Spinal cord (tissue), 10 donors: ENCODE measurements around the gene GPR42. TPM values are rescaled to one million over a fixed set of nuclear protein-coding genes. Genes with fewer than 3 reads are reported as not detected.
"Not testable (repeated sequence)": the region's sequence is repeated elsewhere in the genome, so short reads cannot be mapped to it uniquely, and the experiment has no call there.

Experiments
- DNase-seq, 6 donors: peaks; one replicate each; pipeline versions ENCODE4 v3.0.0 to v3.0.0-alpha.2; 2013 to 2015; ENCODE audit warnings: low spot score in 6 of 6, low read depth in 4 of 6
- H3K27ac ChIP-seq: one replicate; pipeline ENCODE4 v1.5.1; 2013; ENCODE audit warnings: low read depth, low read length, control low read depth
- H3K27me3 ChIP-seq: one replicate; pipeline ENCODE4 v1.6.1; 2013; ENCODE audit warnings: low read length; ENCODE audit not compliant: control insufficient read depth, insufficient read depth
- H3K36me3 ChIP-seq: one replicate; pipeline ENCODE4 v1.6.1; 2013; ENCODE audit warnings: low read length; ENCODE audit not compliant: control insufficient read depth, insufficient read depth
- H3K4me1 ChIP-seq: one replicate; pipeline ENCODE4 v1.6.1; 2013; ENCODE audit warnings: low read length; ENCODE audit not compliant: control insufficient read depth, insufficient read depth
- H3K4me3 ChIP-seq: one replicate; pipeline ENCODE4 v1.5.1; 2013; ENCODE audit warnings: low read depth, low read length, control low read depth
- H3K9me3 ChIP-seq: one replicate; pipeline ENCODE4 v1.6.1; 2013; ENCODE audit warnings: low read length; ENCODE audit not compliant: control insufficient read depth, insufficient read depth
- WGBS: methylation state at CpG from one replicate; pipeline ENCODE4 v1.1.5; 2013; ENCODE audit warnings: missing lambda C conversion rate; ENCODE audit not compliant: insufficient coverage; 5-methylcytosine and 5-hydroxymethylcytosine counted together
- polyA plus RNA-seq, 2 donors: library from polyadenylated mRNA; unstranded; fragments of 120-200 nt; gene quantifications; one replicate each; pipeline ENCODE4 v1.2.1, GENCODE V29; 2013; ENCODE audit not compliant: insufficient read length in 2 of 2
- total RNA-seq, 2 donors: library from RNA; depleted of rRNA in 1 of 2; stranded (reverse); fragments of 120-200 nt in 1 of 2; fragments of >200 nt in 1 of 2; gene quantifications; one replicate each; pipeline versions ENCODE4 v1.2.3 to v1.2.4, GENCODE V29; 2013 to 2014
- donor health status: healthy.

GPR42 gene
- total and polyA plus RNA-seq, 4 donors = 0.14 TPM; not detected in 3

GRCh38 chr19:35352177-35352447 is 18.8 kb upstream of the GPR42 start:
- Histone ChIP-seq H3K36me3 (no peaks in the 10 kb centered on the region), H3K27me3 (no peaks in the 10 kb centered on the region), H3K4me3 (no peak overlapping the region), H3K4me1 (no peaks in the 10 kb centered on the region), H3K27ac (no peak overlapping the region), H3K9me3 (no peaks in the 10 kb centered on the region)
- WGBS = 84% methylated on average over 18 of the region's 18 CpGs
- peak in 1 of 6 donors; percentile 0 for DNase-seq

DNA sequence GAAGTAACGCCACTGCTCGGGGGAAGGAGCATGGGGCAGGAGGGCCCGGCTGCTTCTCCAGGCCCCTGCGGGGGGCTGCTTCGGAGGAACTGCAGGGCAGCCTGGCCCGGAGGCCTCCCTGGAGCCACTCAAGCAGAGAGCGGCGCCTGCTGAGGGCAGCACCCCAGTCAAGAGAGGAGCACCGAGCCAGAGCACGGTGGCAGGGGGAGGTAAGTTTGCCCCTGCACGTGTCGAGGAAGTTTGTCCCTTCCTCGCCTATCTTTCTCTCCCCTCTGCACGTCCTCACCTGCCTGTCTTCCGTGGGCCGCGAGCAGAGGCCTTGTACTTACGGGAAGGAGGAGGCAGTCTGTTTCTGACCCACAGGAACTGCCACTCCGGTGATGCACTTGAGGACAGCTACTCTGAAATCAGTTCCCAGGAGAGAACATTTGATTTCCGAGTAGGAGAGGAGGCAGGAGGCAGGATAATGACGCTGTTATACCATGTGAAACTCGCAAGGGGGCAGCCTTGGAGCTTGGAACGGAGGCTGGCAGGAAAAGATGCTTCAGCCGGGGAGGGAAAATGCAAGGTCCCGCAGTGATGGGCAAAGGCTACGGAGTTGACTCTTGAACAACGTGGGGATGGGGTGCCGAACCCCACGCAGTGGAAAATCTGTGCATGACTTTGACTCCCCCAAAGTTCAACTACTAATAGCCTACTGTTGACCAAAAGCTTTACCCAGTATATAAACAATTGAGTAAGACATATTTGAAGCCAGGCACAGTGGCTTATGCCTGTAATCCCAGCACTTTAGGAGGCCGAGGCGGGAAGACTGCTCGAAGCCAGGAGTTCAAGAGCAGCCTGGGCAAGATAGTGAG is 18.2 kb upstream of the GPR42 start:
- H3K4me3 ChIP-seq = no peak overlapping the region
- 23% methylated on average over 18 of the region's 32 CpGs for WGBS
- no peaks in the 10 kb centered on the region for H3K9me3 ChIP-seq
- H3K4me1 ChIP-seq = no peaks in the 10 kb centered on the region
- DNase-seq = peak; percentile 38 to 94 (median 60)
- H3K36me3 ChIP-seq = no peaks in the 10 kb centered on the region
- no peaks in the 10 kb centered on the region for H3K27me3 ChIP-seq
- no peak overlapping the region for H3K27ac ChIP-seq

- H3K4me3 ChIP-seq = no peak overlapping the region
- 51% methylated on average over 4 of the region's 9 CpGs for WGBS
- H3K4me1 ChIP-seq = no peaks in the 10 kb centered on the region
- peak in 1 of 6 donors; percentile 0 for DNase-seq
- H3K36me3 ChIP-seq = no peaks in the 10 kb centered on the region
- H3K27ac ChIP-seq = no peak overlapping the region
- no peaks in the 10 kb centered on the region for H3K27me3 ChIP-seq
- H3K9me3 ChIP-seq = no peaks in the 10 kb centered on the region
Measured at GRCh38 chr19:35353635-35354034, 17.2 kb upstream of the GPR42 start.

DNA sequence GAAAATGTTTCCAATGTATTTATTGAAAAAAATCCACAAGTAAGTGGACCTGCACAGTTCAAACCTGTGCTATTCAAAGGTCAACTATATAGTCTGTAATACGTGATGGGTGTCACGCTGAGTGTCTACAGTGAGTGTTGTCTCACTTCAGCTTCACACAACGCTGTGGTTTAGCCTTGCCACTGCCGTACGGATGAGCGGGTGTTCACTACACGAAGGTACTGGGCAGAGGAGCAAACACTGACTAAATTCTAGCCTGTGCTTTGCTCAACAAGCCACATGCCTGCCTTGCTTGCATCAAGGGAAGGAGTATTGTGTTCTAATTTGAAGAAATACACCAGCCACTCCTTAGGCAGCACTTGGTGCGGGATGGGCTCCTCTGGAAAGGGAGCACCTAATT is 16.0 kb upstream of the GPR42 start:
- no peaks in the 10 kb centered on the region for H3K27me3 ChIP-seq

DNA sequence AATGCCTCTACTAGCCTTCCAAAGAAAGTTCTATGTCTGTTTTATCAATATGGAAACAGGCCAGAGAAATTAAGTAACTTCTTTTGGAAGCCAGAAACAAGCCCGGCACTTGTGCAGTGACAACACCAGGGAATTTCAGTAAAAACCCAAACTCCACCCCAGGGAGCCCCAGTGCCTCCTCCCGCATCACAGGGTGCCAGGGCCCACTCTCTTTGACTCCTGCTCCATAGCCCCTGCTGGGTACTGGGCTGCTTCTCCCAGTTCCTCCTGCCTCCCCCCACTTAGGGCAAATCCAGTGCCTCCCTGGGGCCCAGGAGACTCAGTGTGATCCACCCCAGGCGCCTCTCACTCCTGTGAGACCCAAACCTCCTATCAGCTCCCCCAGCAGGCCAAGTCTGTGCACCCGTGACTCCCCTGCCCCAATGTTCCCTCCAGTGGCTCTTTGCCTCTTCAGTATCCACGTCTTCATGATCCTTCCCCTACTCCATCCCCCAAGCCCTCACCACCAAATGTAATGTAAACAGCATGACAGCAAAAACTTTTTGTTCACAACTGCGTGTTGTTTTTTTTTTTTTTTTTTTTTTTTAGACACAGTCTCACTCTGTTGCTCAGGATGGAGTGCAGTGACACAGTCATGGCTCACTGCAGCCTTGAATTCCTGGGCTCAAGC is 14.9 kb upstream of the GPR42 start:
- Histone ChIP-seq H3K27ac (no peak overlapping the region), H3K4me1 (no peaks in the 10 kb centered on the region), H3K36me3 (no peaks in the 10 kb centered on the region), H3K9me3 (no peaks in the 10 kb centered on the region), H3K4me3 (no peak overlapping the region), H3K27me3 (no peaks in the 10 kb centered on the region)
- 67% methylated on average over 6 of the region's 6 CpGs for WGBS
- peak in 1 of 6 donors; percentile 0 for DNase-seq

More for the DNA sequence above, 16.0 kb upstream of the GPR42 start:
- Histone ChIP-seq H3K27ac (no peak overlapping the region), H3K9me3 (no peaks in the 10 kb centered on the region), H3K4me1 (no peaks in the 10 kb centered on the region), H3K4me3 (no peak overlapping the region), H3K36me3 (no peaks in the 10 kb centered on the region)
- WGBS = 93% methylated on average over 7 of the region's 8 CpGs
- DNase-seq = peak in 1 of 6 donors; percentile 0

DNA sequence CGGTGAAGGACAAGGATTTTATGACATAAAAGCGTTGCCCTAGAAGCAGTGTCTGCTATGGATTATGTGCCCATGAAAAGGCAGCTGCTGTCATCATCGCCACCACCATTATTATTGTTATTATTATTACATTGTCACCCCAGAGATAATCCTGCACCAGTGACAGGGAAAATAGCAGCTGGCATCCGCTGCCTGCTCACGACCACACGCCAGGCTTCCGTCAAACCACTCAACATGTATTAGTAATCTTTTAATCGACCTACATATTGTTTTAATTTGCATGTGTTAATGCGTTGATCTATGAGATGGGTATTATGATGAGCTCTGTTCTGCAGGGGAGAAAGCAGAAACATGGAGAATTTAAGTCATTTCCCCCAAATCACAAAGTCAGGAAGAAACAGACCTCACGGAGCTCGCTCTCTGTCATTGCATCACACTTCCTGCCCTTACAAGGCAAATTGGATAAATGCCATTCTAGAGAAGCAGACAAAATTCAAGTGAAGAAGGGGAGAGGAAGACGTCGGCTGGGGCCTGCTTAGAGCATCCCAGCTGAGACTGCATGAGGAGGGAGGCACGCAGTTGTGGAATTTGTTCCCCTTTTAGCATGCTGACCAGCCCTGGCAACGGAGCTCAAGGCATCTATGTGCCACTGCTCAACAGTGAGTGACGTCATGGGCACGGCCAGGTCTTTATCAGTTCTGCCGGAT is 12.8 kb upstream of the GPR42 start, which contains the start of gene FFAR3:
FFAR3 (plus strand) TSS at position 594 of the 707 bp plus-strand sequence. CDS start 431 bp downstream, outside the sequence.
- DNase-seq = peak in 2 of 6 donors; percentile 3 to 31
- Histone ChIP-seq H3K4me3 (no peak within 1 kb of the TSS), H3K27me3 (no peaks in the 10 kb centered on the region), H3K27ac (no peak within 1 kb of the TSS), H3K4me1 (peaks cover under 1% of the 10 kb centered on the region), H3K9me3 (no peaks in the 10 kb centered on the region), H3K36me3 (no peaks in the 10 kb centered on the region)
- WGBS = 58% methylated on average over 6 of the region's 18 CpGs

DNA sequence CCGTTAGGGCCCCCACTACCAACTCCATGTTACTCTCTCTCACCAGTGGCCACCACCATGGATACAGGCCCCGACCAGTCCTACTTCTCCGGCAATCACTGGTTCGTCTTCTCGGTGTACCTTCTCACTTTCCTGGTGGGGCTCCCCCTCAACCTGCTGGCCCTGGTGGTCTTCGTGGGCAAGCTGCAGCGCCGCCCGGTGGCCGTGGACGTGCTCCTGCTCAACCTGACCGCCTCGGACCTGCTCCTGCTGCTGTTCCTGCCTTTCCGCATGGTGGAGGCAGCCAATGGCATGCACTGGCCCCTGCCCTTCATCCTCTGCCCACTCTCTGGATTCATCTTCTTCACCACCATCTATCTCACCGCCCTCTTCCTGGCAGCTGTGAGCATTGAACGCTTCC is 12.0 kb upstream of the GPR42 start:
- DNase-seq, H3K36me3 ChIP-seq, H3K4me1 ChIP-seq, H3K27ac ChIP-seq, H3K4me3 ChIP-seq, H3K27me3 ChIP-seq, H3K9me3 ChIP-seq: not testable (repeated sequence)
- no CpG with 5 or more reads among the region's 16 CpGs for WGBS

DNA sequence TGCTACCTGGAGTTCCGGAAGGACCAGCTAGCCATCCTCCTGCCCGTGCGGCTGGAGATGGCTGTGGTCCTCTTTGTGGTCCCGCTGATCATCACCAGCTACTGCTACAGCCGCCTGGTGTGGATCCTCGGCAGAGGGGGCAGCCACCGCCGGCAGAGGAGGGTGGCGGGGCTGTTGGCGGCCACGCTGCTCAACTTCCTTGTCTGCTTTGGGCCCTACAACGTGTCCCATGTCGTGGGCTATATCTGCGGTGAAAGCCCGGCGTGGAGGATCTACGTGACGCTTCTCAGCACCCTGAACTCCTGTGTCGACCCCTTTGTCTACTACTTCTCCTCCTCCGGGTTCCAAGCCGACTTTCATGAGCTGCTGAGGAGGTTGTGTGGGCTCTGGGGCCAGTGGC is 11.5 kb upstream of the GPR42 start:
- not testable (repeated sequence) for DNase-seq, H3K27ac ChIP-seq, H3K4me1 ChIP-seq, H3K9me3 ChIP-seq, H3K27me3 ChIP-seq, H3K36me3 ChIP-seq, H3K4me3 ChIP-seq
- WGBS = 88% methylated on average over 9 of the region's 21 CpGs

- H3K36me3 ChIP-seq, H3K27ac ChIP-seq, H3K4me3 ChIP-seq, H3K9me3 ChIP-seq, H3K27me3 ChIP-seq, H3K4me1 ChIP-seq, DNase-seq: not testable (repeated sequence)
- WGBS = no CpG with 5 or more reads among the region's 5 CpGs
Measured at GRCh38 chr19:35360081-35360480, 10.8 kb upstream of the GPR42 start.
